Activated CD8-positive, alpha-beta memory T cell treated with anti-CD3 and anti-CD28 coated beads for 24 hours (primary cell): Measurements from ENCODE around the gene FLG.
"Not testable (repeated sequence)": the region's sequence is repeated elsewhere in the genome, so short reads cannot be mapped to it uniquely, and the experiment has no call there.

Experiments used
- DNase-seq: peaks from one replicate; pipeline ENCODE4 v3.0.0-alpha.2; 2020

The FLG gene

DNA sequence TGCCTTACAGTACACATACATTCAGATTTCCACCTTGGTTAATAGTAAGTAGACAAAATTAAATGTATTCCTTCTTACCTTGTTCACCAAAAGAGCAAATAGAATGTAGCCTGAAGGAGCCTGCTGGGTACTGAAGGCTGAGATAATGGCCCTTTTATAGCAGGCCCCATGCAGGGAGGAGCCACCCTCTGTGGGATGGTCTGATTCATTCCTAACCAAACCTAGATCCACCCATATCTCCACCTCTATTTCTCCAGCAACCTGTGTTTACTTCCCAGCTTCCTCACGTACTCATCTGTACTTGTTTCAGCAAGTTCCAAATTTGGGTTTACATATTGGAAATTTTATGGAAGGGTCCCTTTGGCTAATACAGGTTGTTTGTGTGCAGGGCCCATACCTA, at the start of gene FLG:
TSS of gene FLG (minus strand) at position 129 of the 400 bp plus-strand sequence. CDS start 9,783 bp downstream, outside the sequence.
- DNase-seq: no peak

DNA sequence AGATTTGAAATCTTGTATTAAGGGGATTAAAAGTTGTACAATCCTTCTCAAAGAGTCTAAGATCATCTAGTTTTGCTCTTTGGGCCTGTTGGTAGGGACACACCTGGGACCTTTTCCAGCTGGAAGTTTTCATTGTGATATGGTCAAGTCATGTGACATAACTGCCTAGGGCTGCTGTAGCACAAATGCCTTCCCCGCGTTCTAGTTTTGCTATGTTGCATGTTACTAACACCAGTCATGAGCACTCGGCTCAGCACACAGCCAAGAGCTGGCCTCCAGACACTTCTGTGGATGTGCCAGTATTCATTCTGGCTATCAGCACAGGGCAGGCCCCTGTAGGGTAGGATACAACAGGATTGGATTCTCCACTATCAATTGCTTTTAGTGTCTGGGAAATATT, 49.4 kb upstream of the FLG start:
- DNase-seq: no peak

DNA sequence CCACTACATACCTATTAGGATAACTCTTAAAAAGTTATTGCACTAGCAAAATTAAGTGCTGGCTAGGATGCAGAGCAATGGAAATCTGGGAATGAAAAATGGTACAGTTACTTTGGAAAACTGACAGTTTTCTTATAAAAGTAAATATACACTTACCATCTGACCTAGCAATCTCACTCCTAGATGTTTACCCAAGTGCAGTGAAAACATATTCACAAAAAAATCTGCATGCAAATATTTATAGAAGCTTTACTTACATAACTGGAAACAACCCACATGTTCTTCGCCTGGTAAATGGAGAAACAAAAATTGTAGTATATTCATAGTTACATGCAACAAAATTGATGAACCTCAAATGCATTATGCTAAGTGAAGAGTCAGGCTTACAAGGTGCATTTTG, 47.6 kb upstream of the FLG start:
- no peak for DNase-seq

DNA sequence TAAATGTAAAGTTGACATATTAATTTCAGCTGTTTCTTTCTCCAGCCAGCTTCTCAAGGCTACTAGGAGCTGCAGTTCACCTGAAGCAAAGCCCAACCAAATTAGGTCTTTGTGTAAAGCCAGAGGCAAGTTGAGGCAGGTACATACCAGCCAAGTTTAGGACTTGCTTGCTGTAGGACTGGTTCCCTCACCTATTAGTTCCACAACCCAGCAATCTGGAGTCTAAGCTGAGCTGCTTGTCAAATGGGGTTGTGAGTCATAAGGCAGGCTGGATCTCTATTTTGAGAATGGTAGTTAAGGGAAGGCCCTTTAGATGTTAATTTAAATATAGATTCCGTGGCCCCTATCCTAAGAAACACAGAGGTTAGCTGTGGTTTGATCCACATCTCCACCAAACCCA, 42.4 kb upstream of the FLG start:
- DNase-seq: no peak

DNA sequence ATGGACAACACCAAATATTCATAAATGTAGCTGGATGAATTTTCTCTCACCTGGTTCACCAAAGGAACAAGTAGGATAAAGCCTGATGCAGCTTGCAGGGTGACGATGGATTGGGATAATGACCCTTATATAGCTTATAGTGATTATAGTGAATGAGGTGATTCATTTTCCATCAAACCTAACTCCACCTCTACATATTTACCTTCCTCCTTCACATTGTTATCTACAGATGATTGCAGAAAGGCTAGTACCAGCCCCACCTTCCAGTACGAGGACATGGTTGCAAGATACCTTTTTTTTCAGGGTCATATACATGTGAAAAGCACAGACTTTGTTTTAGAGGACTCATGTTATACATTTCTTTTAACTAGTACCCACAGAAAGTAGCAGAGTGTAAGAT, 34.9 kb upstream of the FLG start, which contains the start of gene FLG2:
TSS of gene FLG2 (minus strand) at position 101 of the 400 bp plus-strand sequence. CDS start 1,122 bp downstream, outside the sequence.
- DNase-seq: no peak

DNA sequence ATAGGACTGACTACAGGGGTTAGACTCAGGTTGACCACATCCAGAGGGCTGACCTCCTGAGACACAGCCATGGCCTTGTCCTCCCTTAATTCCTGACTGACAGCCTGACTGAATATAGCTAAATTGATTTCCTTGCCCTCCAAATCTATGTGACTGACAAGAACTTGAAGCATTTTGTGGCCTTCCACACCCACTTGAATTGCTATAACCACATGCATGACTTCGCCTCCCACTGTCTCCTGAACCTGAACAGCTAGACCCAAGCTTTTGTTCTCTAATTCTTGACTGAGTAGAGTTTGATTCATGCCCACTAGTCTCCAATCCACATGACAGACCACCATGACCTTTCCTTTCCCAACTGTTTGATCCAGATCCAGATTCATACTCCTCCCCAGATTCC, 31.7 kb upstream of the FLG start:
- no peak for DNase-seq

DNA sequence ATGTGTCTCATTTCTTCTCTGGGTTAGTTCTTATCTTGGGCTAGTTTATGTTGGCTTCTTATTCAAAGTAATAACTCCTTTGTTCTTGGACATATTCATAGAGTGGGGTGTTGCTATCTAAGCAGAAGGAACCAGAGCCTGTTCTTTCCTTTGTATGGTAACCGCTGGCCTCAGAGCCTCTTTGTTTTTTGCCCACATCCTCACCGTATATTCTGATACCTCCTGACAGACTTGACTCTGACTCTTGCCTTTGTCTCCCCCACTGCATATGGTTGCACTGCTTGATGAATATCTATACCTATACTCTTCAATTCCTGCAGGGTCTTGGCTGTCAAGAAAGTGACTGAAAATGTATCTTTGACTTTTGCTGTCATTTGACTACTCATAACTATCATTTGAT, 24.6 kb upstream of the FLG start:
- DNase-seq: no peak

DNA sequence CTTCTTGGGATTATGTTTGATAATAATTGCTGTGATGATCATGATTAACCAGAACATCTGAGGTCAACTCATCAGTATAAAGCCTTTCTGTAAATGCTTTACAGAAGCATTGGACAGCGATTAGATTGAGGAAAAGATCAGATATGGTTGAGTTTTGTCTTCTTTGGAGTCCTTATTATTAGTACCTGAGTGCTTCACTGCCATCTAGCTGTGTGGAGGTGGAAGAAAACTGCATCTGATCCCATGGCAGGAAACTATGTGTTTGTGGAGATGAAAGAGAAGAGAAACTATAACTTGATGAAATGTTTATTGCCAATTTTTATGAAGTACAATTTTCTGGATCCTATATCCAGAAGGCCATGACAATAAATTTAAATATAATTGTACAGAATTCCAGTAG, 23.4 kb upstream of the FLG start:
- no peak for DNase-seq

DNA sequence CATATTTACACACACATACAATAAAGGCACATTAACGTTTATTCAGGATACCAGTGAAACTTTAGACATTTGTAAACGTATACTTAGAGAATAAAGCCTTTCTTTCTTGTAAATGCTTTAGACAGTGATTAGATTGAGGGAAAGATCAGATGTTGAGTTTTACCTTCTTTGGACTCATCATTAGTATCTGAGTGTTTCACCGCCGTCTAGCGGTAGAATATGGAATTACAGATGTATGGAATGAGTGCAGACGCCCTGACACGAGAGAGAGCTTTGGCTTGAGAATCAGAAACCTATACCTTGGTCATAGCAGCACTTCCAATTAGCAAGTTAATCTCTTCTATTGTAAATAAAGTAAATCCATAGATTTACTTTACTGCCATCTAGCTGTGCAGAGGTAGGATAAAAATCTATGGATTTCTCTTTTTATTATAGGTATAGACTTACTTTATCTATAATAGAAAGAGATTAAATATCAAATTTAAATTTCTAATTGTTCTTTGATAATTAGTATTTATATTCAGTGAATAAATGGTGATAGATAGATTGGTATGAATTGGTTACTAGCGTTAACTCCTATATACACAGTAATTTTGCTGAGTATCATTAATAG, 22.2 kb upstream of the FLG start:
- DNase-seq: no peak

DNA sequence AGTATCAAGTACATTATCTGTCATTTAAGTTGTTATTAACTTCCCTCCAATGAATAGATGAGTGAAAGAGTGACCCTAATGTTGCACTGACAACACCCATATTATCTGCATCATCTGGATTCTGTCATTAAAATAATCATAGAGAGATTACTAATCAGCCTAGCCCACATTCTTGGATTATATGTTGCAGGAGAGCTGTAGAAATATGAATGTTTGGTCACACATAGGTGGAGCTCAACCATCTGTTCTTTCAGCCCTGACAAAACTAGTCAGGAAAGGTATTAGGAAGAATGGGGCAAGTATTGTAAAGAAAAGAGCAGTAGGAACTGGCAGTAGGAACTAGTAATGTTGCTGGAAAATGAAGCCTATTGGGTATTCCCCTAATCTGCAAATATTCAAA, 19.4 kb upstream of the FLG start:
- no peak for DNase-seq

DNA sequence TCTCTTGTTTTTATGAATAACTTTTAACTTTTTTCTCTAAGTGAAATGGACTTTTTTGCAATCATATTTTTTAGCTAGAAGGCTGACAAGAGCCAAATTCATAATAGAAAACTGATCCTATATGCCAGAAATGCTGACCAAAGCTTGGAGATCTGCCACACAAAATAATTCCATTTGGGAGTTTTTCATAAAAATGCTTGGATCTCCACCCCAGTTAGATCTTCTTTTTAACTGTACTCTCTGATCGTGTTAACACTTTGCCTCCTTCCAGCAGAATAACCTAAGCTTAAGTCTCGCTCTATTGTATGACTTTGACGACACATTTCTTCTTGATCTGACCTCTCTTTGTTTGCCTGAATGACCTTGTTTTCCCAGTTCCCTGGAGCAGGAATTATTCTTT, 18.0 kb upstream of the FLG start:
- no peak for DNase-seq

DNA sequence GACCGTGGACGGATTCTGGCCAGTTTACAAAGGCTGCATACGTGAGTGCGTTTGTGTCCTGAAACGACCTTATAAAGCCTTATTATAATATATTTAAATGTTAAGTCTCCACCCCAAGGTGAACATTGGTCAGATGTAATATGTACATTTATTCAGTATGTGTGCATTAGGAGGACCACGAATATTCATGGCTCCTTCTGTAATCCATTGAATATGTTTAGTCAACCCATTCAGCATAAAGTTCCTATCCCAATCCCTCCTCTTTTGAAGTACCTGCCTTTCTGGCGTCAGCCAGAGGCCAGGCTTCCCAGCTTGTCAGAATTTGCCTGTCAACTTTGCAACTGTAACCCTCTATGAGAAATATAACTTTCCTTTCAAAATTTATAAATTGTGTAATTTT, 10.4 kb upstream of the FLG start:
- DNase-seq: no peak

DNA sequence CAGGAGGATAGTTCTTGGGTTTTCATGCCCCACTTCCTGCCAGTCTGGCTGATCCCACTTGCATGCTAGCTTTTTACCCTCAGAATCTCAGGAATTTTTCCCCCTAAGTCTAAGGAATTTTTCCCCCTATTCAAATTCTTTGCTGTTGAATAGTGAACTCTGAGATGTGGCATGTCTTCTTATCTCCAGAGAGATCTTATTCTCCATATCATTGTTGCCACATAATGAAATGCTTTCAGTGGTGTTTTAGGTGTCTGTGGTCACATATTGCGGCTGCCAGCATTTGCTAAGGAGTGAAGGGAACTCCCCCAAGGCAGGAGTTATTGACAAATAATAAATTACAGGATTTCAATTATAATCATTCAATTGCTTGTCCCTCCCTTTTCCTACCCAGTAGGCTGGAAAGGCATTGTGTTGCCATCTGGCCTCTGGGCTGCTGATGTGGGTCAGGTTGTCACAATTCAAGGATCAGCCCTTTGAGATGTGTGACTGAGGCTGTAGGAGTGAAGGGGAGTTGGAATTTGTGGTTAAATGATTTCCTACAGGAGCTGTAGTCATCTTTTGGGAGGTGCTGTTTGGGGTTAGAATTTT, 3.9 kb upstream of the FLG start:
- no peak for DNase-seq

DNA sequence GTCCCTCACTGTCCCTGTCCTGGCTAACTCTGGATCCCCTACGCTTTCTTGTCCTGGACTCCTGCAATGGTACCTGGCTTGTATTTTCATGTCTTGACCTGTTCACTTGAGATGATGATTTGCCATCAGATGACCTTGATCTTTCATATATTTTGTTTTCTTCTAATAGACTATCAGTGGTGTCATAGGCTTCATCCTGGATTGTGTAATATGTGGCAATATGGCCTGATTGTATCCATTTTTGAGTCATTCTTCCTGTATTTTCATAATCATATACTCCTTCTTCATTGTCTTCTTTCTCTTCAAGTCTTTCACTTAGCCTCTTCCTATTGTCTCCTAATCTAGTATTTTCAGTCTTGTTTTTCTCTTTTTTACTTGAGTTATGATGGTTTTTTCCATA, 11.1 kb downstream of the FLG start:
- no peak for DNase-seq

DNA sequence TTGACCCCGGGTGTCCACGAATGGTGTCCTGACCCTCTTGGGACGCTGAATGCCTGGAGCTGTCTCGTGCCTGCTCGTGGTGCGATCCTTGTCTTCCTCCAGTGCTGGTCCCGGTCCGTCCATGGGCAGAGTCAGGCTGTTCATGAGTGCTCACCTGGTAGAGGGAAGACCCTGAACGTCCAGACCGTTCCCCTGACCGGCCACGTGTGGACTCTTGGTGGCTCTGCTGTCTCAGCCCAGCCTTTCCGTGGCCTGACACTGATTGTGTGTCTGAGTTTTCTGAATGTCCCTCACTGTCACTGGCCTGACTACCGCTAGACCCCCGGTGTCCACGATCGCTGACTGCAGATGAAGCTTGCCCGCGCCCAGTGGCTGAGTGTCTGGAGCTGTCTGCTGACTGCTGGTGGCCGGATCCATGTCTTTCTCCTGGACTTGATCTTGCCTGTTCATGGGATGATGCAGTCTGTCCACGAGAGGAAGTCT, 11.7 kb downstream of the FLG start:
- DNase-seq: no peak

DNA sequence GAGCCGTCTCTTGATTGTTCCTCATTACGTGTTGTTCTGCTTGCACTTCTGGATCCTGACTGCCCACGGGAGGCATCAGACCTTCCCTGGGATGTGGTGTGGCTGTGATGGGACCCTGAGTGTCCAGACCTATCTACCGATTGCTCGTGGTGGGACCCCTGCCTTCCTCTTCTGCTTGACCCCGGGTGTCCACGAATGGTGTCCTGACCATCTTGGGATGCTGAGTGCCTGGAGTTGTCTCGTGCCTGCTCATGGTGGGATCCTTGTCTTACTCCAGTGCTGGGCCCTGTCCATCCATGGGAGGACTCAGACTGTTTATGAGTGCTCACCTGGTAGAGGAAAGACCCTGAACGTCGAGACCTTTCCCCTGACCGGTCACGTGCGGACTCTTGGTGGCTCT, 12.9 kb downstream of the FLG start:
- DNase-seq: not testable (repeated sequence)

DNA sequence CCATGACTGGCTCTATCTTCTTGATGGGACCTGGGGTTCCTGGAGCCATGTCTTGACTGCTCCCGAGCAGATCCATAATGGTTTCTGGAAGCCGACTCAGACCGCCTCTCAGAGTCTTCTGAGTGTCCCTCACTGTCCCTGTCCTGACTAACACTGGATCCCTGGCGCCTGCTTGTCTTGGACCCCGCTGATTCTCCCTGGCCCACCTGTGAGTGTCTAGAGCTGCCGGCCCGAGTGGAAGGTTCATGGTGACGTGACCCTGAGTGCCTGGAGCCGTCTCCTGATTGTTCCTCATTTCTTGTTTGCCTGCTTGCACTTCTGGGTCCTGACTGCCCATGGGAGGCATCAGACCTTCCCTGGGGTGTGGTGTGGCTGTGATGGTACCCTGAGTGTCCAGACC, 15.1 kb downstream of the FLG start:
- no peak for DNase-seq

DNA sequence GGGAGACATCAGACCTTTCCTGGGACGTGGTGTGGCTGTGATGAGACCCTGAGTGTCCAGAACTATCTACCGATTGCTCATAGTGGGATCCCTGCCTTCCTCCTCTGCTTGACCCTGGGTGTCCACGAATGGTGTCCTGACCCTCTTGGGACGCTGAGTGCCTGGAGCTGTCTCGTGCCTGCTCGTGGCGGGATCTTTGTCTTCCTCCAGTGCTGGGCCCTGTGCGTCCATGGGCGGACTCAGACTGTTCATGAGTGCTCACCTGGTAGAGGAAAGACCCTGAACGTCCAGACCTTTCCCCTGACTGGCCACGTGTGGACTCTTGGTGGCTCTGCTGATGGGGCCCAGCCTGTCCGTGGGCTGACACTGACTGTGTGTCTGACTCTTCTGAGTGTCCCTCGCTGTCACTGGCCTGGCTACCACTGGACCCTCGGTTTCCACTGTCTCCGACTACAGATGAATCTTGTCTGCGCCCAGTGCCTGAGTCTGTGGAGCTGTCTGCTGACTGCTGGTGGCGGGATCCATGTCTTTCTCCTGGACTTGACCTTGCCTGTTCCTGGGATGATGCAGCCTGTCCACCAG, 15.6 kb downstream of the FLG start:
- DNase-seq: not testable (repeated sequence)

DNA sequence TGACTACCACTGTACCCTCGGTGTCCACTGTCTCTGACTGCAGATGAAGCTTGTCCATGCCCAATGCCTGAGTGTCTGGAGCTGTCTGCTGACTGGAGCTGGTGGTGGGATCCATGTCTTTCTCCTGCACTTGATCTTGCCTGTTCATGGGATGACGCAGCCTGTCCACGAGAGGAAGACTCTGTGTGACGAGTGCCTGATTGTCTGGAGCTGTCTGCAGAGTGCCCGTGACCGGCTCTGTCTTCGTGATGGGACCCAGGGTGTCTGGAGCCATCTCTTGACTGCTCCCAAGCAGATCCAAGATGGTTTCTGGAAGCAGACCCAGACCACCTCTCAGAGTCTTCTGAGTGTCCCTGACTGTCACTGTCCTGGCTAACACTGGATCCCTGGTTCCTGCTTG, 16.3 kb downstream of the FLG start:
- not testable (repeated sequence) for DNase-seq

DNA sequence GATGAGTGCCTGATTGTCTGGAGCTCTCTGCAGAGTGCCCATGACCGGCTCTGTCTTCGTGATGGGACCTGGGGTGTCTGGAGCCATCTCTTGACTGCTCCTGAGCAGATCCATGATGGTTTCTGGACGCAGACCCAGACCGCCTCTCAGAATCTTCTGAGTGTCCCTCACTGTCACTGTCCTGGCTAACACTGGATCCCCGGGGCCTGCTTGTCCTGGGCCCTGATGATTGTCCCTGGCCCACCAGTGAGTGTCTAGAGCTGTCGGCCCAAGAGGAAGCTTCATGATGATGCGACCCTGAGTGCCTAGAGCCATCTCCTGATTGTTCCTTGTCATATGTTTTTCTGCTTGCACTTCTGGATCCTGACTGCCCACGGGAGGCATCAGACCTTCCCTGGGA, 17.1 kb downstream of the FLG start:
- DNase-seq: not testable (repeated sequence)

DNA sequence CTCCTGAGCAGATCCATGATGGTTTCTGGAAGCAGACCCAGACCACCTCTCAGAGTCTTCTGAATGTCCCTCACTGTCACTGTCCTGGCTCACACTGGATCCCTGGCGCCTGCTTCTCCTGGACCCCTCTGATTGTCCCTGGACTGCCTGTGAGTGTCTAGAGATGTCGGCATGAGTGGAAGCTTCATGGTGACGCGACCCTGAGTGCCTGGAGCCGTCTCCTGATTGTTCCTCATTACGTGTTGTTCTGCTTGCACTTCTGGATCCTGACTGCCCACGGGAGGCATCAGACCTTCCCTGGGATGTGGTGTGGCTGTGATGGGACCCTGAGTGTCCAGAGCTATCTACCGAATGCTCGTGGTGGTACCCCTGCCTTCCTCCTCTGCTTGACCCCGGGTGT, 18.9 kb downstream of the FLG start:
- not testable (repeated sequence) for DNase-seq

DNA sequence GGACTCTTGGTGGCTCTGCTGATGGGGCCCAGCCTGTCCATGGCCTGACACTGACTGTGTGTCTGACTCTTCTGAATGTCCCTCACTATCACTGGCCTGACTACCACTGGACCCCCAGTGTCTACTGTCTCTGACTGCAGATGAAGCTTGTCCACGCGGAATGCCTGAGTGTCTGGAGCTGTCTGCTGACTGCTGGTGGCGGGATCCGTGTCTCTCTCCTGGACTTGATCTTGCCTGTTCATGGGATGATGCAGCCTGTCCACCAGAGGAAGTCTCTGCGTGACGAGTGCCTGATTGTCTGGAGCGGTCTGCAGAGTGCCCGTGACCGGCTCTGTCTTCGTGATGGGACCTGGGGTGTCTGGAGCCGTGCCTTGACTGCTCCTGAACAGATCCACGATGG, 20.3 kb downstream of the FLG start:
- DNase-seq: not testable (repeated sequence)

DNA sequence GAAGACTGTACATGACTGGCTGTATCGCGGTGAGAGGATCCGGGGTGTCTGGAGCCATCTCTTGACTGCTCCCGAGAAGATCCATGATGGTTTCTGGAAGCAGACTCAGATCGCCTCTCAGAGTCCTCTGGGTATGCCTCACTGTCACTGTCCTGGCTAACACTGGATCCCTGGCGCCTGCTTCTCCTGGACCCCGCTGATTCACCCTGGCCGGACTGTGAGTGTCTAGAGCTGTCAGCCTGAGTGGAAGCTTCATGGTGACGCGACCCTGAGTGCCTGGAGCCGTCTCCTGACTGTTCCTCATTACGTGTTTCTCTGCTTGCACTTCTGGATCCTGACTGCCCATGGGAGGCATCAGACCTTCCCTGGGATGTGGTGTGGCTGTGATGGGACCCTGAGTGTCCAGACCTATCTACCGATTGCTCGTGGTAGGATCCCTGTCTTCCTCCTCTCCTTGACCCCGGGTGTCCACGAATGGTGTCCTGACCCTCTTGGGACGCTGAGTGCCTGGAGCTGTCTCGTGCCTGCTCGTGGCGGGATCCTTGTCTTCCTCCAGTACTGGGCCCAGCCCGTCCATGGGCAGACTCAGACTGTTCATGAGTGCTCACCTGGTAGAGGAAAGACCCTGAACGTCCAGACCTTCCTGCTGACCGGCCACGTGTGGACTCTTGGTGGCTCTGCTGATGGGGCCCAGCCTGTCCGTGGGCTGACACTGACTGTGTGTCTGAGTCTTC, 21.7 kb downstream of the FLG start:
- DNase-seq: not testable (repeated sequence)

DNA sequence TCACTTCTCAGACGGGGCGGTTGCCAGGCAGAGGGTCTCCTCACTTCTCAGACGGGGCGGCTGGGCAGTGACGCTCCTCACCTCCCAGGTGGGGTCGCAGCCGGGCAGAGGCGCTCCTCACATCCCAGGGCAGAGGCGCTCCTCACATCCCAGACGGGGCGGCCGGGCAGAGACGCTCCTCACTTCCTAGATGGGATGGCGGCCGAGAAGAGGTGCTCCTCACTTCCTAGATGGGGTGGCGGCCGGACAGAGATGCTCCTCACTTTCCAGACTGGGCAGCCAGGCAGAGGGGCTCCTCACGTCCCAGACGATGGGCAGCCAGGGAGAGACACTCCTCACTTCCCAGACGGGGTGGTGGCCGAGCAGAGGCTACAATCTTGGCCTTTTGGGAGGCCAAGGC, 68.6 kb downstream of the FLG start:
- DNase-seq: not testable (repeated sequence)
